Caco-2 (cell line): ENCODE results near the gene HEPHL1. TPM values are rescaled to one million over a fixed set of nuclear protein-coding genes. Genes with fewer than 3 reads are reported as not detected.

Experiments used
- BruUV-seq: library from RNA; stranded (reverse); fragments of 400-500 nt; replicated peaks from 2 replicates; lab custom pipeline; 2021; lab: Mats Ljungman, UMichigan
- CTCF ChIA-PET: fragments of 300-600 bp; sonication (Branson Sonifier 250); formaldehyde crosslinking; loops from one replicate; lab custom pipeline; 2022; ENCODE audit warnings: antibody characterized with exemption; lab: Charles Lee
- POLR2A ChIA-PET: fragments of 300-600 bp; sonication (Branson Sonifier 250); formaldehyde crosslinking; loops from one replicate; lab custom pipeline; 2022; ENCODE audit warnings: antibody characterized with exemption; lab: Charles Lee
- DNase-seq, 2 experiments: peaks; one replicate each; pipeline versions ENCODE4 v3.0.0 to v3.0.0-alpha.2; 2020 to 2022
- H3K27me3 ChIP-seq: replicated peaks from 2 replicates; pipeline ENCODE4 v1.6.0; 2011; ENCODE audit warnings: low read length; ENCODE audit not compliant: control insufficient read depth, insufficient read depth
- H3K36me3 ChIP-seq: 2 replicates; pipeline ENCODE4 v1.5.1; 2011; ENCODE audit warnings: low read length; ENCODE audit not compliant: control insufficient read depth, insufficient read depth
- H3K4me1 ChIP-seq: fragments of 250-450 bp; sonication (Bioruptor Pico); 2 replicates; pipeline ENCODE4 v1.5.1; 2020; ENCODE audit warnings: mild to moderate bottlenecking
- H3K4me3 ChIP-seq: 2 replicates; pipeline ENCODE4 v1.5.1; 2011; ENCODE audit warnings: low read depth, mild to moderate bottlenecking, control low read depth, low read length
- H3K9me3 ChIP-seq: fragments of 250-450 bp; sonication (Bioruptor Pico); 2 replicates; pipeline ENCODE4 v1.5.1; 2020; ENCODE audit warnings: mild to moderate bottlenecking, moderate library complexity
- H3K27ac Mint-ChIP-seq: one replicate; pipeline ENCODE4 v1.8.0; 2022; ENCODE audit warnings: mixed read lengths; ENCODE audit not compliant: unreplicated experiment
- H3K27me3 Mint-ChIP-seq: one replicate; pipeline ENCODE4 v1.8.0; 2022; ENCODE audit warnings: mixed read lengths; ENCODE audit not compliant: insufficient read depth, unreplicated experiment
- H3K36me3 Mint-ChIP-seq: one replicate; pipeline ENCODE4 v1.8.0; 2022; ENCODE audit warnings: mild to moderate bottlenecking, mixed read lengths; ENCODE audit not compliant: insufficient read depth, unreplicated experiment
- H3K4me1 Mint-ChIP-seq: one replicate; pipeline ENCODE4 v1.8.0; 2022; ENCODE audit warnings: low read depth, mixed read lengths; ENCODE audit not compliant: unreplicated experiment
- H3K4me3 Mint-ChIP-seq: one replicate; pipeline ENCODE4 v1.8.0; 2022; ENCODE audit warnings: mild to moderate bottlenecking, moderate library complexity, mixed read lengths; ENCODE audit not compliant: unreplicated experiment
- H3K9me3 Mint-ChIP-seq: one replicate; pipeline ENCODE4 v1.8.0; 2022; ENCODE audit warnings: mixed read lengths; ENCODE audit not compliant: unreplicated experiment
- intact Hi-C: fragments of 100-400 bp; cut with micrococcal nuclease; formaldehyde crosslinking; loops from one replicate; pipeline ENCODE4 v1.10.0; 2022; ENCODE audit not compliant: unreplicated experiment
- total RNA-seq: library from RNA; stranded (reverse); gene quantifications from 2 replicates; pipeline ENCODE4 v1.2.3, GENCODE V29; 2022
- TF ChIP-seq, protein P1 (sequence below), 2 experiments: fragments of 200-600 bp in 1 of 2; IDR thresholded peaks; 1 replicate in 1 of 2; 2 replicates in 1 of 2; pipeline versions ENCODE4 v1.5.1 to v1.8.0; 2011 to 2022; ENCODE audit warnings: antibody characterized with exemption in 1 of 2, control low read depth in 1 of 2, inconsistent platforms in 1 of 2, low read depth in 1 of 2, low read length in 1 of 2, mild to moderate bottlenecking in 1 of 2, moderate library complexity in 1 of 2; ENCODE audit not compliant: insufficient read depth in 1 of 2, severe bottlenecking in 1 of 2, unreplicated experiment in 1 of 2

The HEPHL1 gene
- total RNA-seq, 1 experiment from 2014 or later = not detected

DNA sequence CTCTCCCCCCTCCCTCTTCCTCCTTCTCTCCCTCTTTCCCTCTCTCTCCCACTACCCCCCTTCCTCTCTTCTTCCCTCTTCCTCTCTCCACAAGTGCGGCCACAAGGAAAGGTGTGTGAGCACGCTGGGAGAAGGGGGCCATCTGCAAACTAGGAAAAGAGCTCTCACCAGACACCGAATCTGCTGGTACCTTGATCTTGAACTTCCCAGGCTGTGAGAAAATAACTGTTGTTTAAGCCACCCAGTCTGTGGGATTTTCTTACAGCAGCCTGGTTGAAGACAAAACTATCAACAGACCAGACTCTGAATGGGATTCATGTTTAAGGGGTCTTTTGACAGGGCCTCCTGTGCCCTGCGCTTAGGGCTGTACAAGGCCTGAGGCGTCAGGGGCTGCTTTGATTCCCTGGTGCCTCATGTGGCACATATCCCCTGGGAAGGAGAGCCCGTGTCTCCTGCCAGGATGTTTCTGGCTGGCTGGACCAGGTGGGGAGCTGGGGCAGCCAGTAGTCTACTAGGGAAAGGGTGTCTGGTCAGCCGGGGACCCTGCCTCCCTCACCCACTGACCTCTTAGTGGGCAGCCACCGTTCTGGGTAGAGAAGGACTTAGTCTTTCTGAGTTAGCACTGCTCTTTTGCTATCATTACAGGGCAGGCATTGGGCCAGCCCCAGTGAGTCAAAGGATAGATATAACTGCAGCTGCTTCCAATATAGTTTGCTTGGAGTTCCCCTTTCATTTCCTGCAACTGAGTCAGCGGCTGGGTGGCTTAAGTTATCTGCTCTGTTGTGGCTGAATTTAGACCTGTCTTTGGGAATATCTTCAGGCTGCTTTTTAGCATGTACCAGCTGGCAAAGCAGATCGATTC is 113.7 kb downstream of the HEPHL1 start:
- no TSS peak for BruUV-seq

GRCh38 chr11:94139416-94139815 is 118.3 kb downstream of the HEPHL1 start:
- peaks cover 6% of the 10 kb centered on the region for H3K36me3 Mint-ChIP-seq

More for the DNA sequence above, 113.7 kb downstream of the HEPHL1 start:
- Histone ChIP-seq H3K4me3 (no peak overlapping the region), H3K36me3 (peaks cover 1% of the 10 kb centered on the region; the same call in 1 of the 2 replicates), H3K9me3 (no peaks in the 10 kb centered on the region), H3K27me3 (no peaks in the 10 kb centered on the region), H3K4me1 (peaks cover 3% of the 10 kb centered on the region; the same call in 1 of the 2 replicates)
- Mint-ChIP-seq H3K4me3 (no peak overlapping the region), H3K36me3 (peaks cover 6% of the 10 kb centered on the region), H3K27ac (no peak overlapping the region), H3K4me1 (no peaks in the 10 kb centered on the region), H3K27me3 (no peaks in the 10 kb centered on the region), H3K9me3 (no peaks in the 10 kb centered on the region)
- DNase-seq = no peak
- TF ChIP-seq, protein P1, sequence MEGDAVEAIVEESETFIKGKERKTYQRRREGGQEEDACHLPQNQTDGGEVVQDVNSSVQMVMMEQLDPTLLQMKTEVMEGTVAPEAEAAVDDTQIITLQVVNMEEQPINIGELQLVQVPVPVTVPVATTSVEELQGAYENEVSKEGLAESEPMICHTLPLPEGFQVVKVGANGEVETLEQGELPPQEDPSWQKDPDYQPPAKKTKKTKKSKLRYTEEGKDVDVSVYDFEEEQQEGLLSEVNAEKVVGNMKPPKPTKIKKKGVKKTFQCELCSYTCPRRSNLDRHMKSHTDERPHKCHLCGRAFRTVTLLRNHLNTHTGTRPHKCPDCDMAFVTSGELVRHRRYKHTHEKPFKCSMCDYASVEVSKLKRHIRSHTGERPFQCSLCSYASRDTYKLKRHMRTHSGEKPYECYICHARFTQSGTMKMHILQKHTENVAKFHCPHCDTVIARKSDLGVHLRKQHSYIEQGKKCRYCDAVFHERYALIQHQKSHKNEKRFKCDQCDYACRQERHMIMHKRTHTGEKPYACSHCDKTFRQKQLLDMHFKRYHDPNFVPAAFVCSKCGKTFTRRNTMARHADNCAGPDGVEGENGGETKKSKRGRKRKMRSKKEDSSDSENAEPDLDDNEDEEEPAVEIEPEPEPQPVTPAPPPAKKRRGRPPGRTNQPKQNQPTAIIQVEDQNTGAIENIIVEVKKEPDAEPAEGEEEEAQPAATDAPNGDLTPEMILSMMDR (IDR thresholded peaks at IDR 0.05; ENCODE audit: insufficient read depth in 1 of 2, low read depth in 1 of 2, low read length in 1 of 2, severe bottlenecking in 1 of 2, unreplicated experiment in 1 of 2) = no peak
- intact Hi-C loops = loop anchor here (1.0 kb wide), 1 partner anchor 16 kb away; no protein-coding TSS in a partner anchor
- CTCF ChIA-PET = interaction anchor here (1.3 kb wide), 1 partner anchor 239 kb away, joined by 7 read pairs; no protein-coding TSS in a partner anchor
- POLR2A ChIA-PET = no interaction called here

GRCh38 chr11:94140154-94140655 is 119.1 kb downstream of the HEPHL1 start:
- Histone ChIP-seq H3K27me3 (no peaks in the 10 kb centered on the region), H3K36me3 (no peaks in the 10 kb centered on the region), H3K4me1 (no peaks in the 10 kb centered on the region), H3K9me3 (no peaks in the 10 kb centered on the region), H3K4me3 (no peak overlapping the region)
- POLR2A ChIA-PET = interaction anchor here (0.7 kb wide), 1 partner anchor 1854 kb away, joined by 3 read pairs; no protein-coding TSS in a partner anchor
- TF ChIP-seq, protein P1 (IDR thresholded peaks at IDR 0.05; ENCODE audit: insufficient read depth in 1 of 2, low read depth in 1 of 2, low read length in 1 of 2, severe bottlenecking in 1 of 2, unreplicated experiment in 1 of 2) = no peak
- intact Hi-C loops = no loop called here
- CTCF ChIA-PET = no interaction called here
- no peaks in the 10 kb centered on the region for H3K4me1 Mint-ChIP-seq
- no peaks in the 10 kb centered on the region for H3K27me3 Mint-ChIP-seq
- no peak overlapping the region for H3K4me3 Mint-ChIP-seq
- H3K36me3 Mint-ChIP-seq = peaks cover 6% of the 10 kb centered on the region
- H3K9me3 Mint-ChIP-seq = no peaks in the 10 kb centered on the region
- no peak overlapping the region for H3K27ac Mint-ChIP-seq
- no peak for DNase-seq
- no TSS peak for BruUV-seq

More at GRCh38 chr11:94139416-94139815, 118.3 kb downstream of the HEPHL1 start:
- TF ChIP-seq, protein P1 (IDR thresholded peaks at IDR 0.05; ENCODE audit: insufficient read depth in 1 of 2, low read depth in 1 of 2, low read length in 1 of 2, severe bottlenecking in 1 of 2, unreplicated experiment in 1 of 2) = no peak
- Histone ChIP-seq H3K36me3 (no peaks in the 10 kb centered on the region), H3K27me3 (no peaks in the 10 kb centered on the region), H3K9me3 (no peaks in the 10 kb centered on the region), H3K4me1 (no peaks in the 10 kb centered on the region), H3K4me3 (no peak overlapping the region)
- no peak overlapping the region for H3K4me3 Mint-ChIP-seq
- H3K9me3 Mint-ChIP-seq = no peaks in the 10 kb centered on the region
- H3K4me1 Mint-ChIP-seq = no peaks in the 10 kb centered on the region
- intact Hi-C loops = no loop called here
- CTCF ChIA-PET = no interaction called here
- POLR2A ChIA-PET = interaction anchor here (0.7 kb wide), 1 partner anchor 1853 kb away, joined by 3 read pairs; no protein-coding TSS in a partner anchor
- H3K27ac Mint-ChIP-seq = no peak overlapping the region
- H3K27me3 Mint-ChIP-seq = no peaks in the 10 kb centered on the region
- DNase-seq = no peak
- BruUV-seq = no TSS peak
